SK-N-SH treated with all-trans-retinoic acid at 6 μM for 48 hours (cell line): Measurements from ENCODE around the gene CSNK2B.

Experiments
- ATAC-seq: fragments of 200-7000 bp; cut with Tn5 transposase; 3 replicates; pipeline ENCODE4 v1.9.1; 2020; ENCODE audit warnings: mild to moderate bottlenecking, moderate library complexity
- ARNTL ChIP-seq: fragments of 450-650 bp; formaldehyde crosslinking; IDR thresholded peaks from 2 replicates; pipeline ENCODE4 v1.5.0; 2020; ENCODE audit warnings: low read depth, mild to moderate bottlenecking, moderate library complexity, borderline replicate concordance
- BACH2 ChIP-seq: fragments of 250-450 bp; sonication (Bioruptor Pico); IDR thresholded peaks from 2 replicates; pipeline ENCODE4 v1.9.0; 2021; ENCODE audit warnings: mild to moderate bottlenecking, borderline replicate concordance
- CSDC2 ChIP-seq: fragments of 250-450 bp; sonication (Bioruptor Pico); IDR thresholded peaks from 2 replicates; pipeline ENCODE4 v1.5.0; 2020; ENCODE audit warnings: mild to moderate bottlenecking, moderate library complexity
- CSRNP3 ChIP-seq: fragments of 250-450 bp; sonication (Bioruptor Pico); IDR thresholded peaks from 2 replicates; pipeline ENCODE4 v1.5.1; 2021; ENCODE audit warnings: mild to moderate bottlenecking, moderate library complexity
- ESRRG ChIP-seq: fragments of 250-450 bp; sonication (Bioruptor Pico); IDR thresholded peaks from 2 replicates; pipeline ENCODE4 v1.6.1; 2021; ENCODE audit warnings: mild to moderate bottlenecking
- GLIS3 ChIP-seq: fragments of 250-450 bp; sonication (Bioruptor Pico); IDR thresholded peaks from 2 replicates; pipeline ENCODE4 v1.5.0; 2020; ENCODE audit warnings: mild to moderate bottlenecking, moderate library complexity
- ISL1 ChIP-seq: fragments of 250-450 bp; sonication (Bioruptor Pico); IDR thresholded peaks from 2 replicates; pipeline ENCODE4 v2.1.2; 2022; ENCODE audit warnings: mild to moderate bottlenecking, moderate library complexity
- PATZ1 ChIP-seq: fragments of 250-450 bp; sonication (Bioruptor Pico); IDR thresholded peaks from 2 replicates; pipeline ENCODE4 v1.8.0; 2020; ENCODE audit warnings: mild to moderate bottlenecking, moderate library complexity, borderline replicate concordance
- PPARA ChIP-seq: fragments of 250-450 bp; sonication (Bioruptor Pico); IDR thresholded peaks from 2 replicates; pipeline ENCODE4 v1.5.0; 2020; ENCODE audit warnings: mild to moderate bottlenecking, borderline replicate concordance
- RARB ChIP-seq: fragments of 250-450 bp; sonication (Bioruptor Pico); IDR thresholded peaks from 2 replicates; pipeline ENCODE4 v1.8.0; 2021; ENCODE audit warnings: mild to moderate bottlenecking, moderate library complexity
- SNAI2 ChIP-seq: fragments of 250-450 bp; sonication (Bioruptor Pico); IDR thresholded peaks from 2 replicates; pipeline ENCODE4 v1.5.0; 2020; ENCODE audit warnings: mild to moderate bottlenecking, moderate library complexity
- TCF4 ChIP-seq: fragments of 250-450 bp; sonication (Bioruptor Pico); IDR thresholded peaks from 2 replicates; pipeline ENCODE4 v1.8.0; 2021; ENCODE audit warnings: mild to moderate bottlenecking, moderate library complexity, borderline replicate concordance
- TSHZ2 ChIP-seq: fragments of 250-450 bp; sonication (Bioruptor Pico); IDR thresholded peaks from 2 replicates; pipeline ENCODE4 v1.5.0; 2020; ENCODE audit warnings: mild to moderate bottlenecking, moderate library complexity
- ZFP3 ChIP-seq: fragments of 250-450 bp; sonication (Bioruptor Pico); IDR thresholded peaks from 2 replicates; pipeline ENCODE4 v1.5.0; 2020; ENCODE audit warnings: mild to moderate bottlenecking, moderate library complexity
- ZFP30 ChIP-seq: fragments of 450-650 bp; formaldehyde crosslinking; IDR thresholded peaks from 2 replicates; pipeline ENCODE4 v1.5.0; 2022; ENCODE audit warnings: mild to moderate bottlenecking, moderate library complexity
- ZNF8 ChIP-seq: fragments of 450-650 bp; formaldehyde crosslinking; IDR thresholded peaks from 2 replicates; pipeline ENCODE4 v1.5.0; 2020; ENCODE audit warnings: mild to moderate bottlenecking, moderate library complexity
- TF ChIP-seq, protein P1 (sequence below): fragments of 250-450 bp; sonication (Bioruptor Pico); IDR thresholded peaks from 2 replicates; pipeline ENCODE4 v1.5.1; 2020; ENCODE audit warnings: low read depth, mild to moderate bottlenecking, moderate library complexity

The CSNK2B gene

GRCh38 chr6:31702819-31703716 is 37.2 kb downstream of the CSNK2B start, which contains the start of gene ABHD16A:
Gene ABHD16A (minus strand): TSS chr6:31703324. CDS start chr6:31703281, 43 bp downstream.
- peak; percentile 95 for ATAC-seq
- TF ChIP-seq CSRNP3 (CRISPR knock-in tag): 0 out of 2 replicates have a peak, but pooled peaks have one; percentile 2
- no peak for TF ChIP-seq ZNF8 (CRISPR knock-in tag)
- no peak for TF ChIP-seq PPARA (CRISPR knock-in tag)

DNA sequence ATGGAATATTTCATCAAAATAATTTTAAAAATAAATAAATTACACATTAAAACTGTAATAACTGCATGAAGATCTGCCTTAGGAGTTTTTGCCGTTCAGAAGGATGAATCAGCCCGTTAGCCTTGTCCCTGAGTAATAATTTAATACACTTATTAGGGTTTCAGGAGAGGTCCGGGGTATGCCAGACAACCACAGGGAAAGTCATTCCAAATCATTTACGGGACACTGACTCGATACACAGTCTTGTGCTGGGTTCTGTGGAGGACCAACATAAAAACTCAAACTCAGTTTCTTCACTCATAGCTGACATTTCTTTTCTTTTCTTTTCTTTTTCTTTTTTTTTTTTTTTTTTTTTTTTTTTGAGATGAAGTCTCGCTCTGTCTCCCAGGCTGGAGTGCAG is 40.1 kb downstream of the CSNK2B start:
- TF ChIP-seq PATZ1 (CRISPR knock-in tag): no peak
- no peak for TF ChIP-seq SNAI2 (CRISPR knock-in tag)
- no peak for TF ChIP-seq ZFP30
- no peak for TF ChIP-seq ZFP3 (CRISPR knock-in tag)
- TF ChIP-seq ESRRG (CRISPR knock-in tag): no peak
- TF ChIP-seq, protein P1, sequence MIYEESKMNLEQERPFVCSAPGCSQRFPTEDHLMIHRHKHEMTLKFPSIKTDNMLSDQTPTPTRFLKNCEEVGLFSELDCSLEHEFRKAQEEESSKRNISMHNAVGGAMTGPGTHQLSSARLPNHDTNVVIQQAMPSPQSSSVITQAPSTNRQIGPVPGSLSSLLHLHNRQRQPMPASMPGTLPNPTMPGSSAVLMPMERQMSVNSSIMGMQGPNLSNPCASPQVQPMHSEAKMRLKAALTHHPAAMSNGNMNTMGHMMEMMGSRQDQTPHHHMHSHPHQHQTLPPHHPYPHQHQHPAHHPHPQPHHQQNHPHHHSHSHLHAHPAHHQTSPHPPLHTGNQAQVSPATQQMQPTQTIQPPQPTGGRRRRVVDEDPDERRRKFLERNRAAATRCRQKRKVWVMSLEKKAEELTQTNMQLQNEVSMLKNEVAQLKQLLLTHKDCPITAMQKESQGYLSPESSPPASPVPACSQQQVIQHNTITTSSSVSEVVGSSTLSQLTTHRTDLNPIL (CRISPR knock-in tag): no peak
- no peak for TF ChIP-seq ISL1 (CRISPR knock-in tag)
- no peak for TF ChIP-seq RARB
- no peak for ATAC-seq

DNA sequence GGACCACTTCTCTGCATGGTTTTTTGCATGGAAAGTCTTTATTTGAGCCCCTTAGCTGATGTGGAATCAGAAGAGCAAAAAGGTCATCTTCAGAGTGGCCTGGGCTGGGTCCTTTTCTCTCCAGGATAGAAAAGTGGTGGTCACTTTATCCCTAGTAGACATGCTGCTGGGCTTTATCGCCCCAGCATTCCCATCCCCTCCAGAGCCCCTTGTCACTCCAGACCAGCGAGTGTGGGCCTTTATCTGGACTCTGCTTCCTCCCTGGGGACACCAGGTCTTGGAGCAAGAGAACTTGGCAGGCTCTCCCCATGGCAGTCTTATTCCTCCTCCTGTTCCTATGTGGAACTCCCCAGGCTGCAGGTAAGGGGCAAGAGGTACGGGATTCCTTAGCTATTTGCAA is 40.7 kb downstream of the CSNK2B start, which contains the start of gene LY6G6F:
Gene LY6G6F, plus strand, starts transcription at position 268 of the 400 bp plus-strand sequence. Its CDS starts 41 bp downstream, at position 309.
- no peak for ATAC-seq
- TF ChIP-seq, protein P1 (CRISPR knock-in tag): no peak
- TF ChIP-seq CSRNP3 (CRISPR knock-in tag) (no peak), TSHZ2 (CRISPR knock-in tag) (no peak), RARB (no peak), CSDC2 (CRISPR knock-in tag) (no peak), PATZ1 (CRISPR knock-in tag) (no peak), GLIS3 (CRISPR knock-in tag) (no peak), ESRRG (CRISPR knock-in tag) (no peak), PPARA (CRISPR knock-in tag) (no peak), BACH2 (no peak), ARNTL (CRISPR knock-in tag) (no peak), ZNF8 (CRISPR knock-in tag) (no peak), TCF4 (no peak)
- TF ChIP-seq, all 23 proteins: peak for 0
